NCI-H2227 (cell line): Measurements from ENCODE around the gene KRTAP10-1.
"Not testable (repeated sequence)": the region's sequence is repeated elsewhere in the genome, so short reads cannot be mapped to it uniquely, and the experiment has no call there.

Experiments
- DNase-seq: peaks from one replicate; lab custom pipeline; 2025; ENCODE audit not compliant: unreplicated experiment; lab: John Stamatoyannopoulos, UW

KRTAP10-1 gene

GRCh38 chr21:44539991-44540666, at the start of gene KRTAP10-1:
TSS of gene KRTAP10-1 (minus strand) at chr21:44540195. CDS start at chr21:44540150, 45 bp downstream.
- DNase-seq: no peak

GRCh38 chr21:44589094-44589493, 49.1 kb upstream of the KRTAP10-1 start:
- DNase-seq: no peak

- no peak for DNase-seq
These were observed 45.9 kb upstream of the KRTAP10-1 start for GRCh38 chr21:44585892-44586291.

GRCh38 chr21:44583800-44584147, 43.8 kb upstream of the KRTAP10-1 start:
- DNase-seq: peak; percentile 64

- peak; percentile 47 for DNase-seq
These were observed 43.2 kb upstream of the KRTAP10-1 start for GRCh38 chr21:44583089-44583799.

- DNase-seq: peak; percentile 79
These were observed 42.1 kb upstream of the KRTAP10-1 start for GRCh38 chr21:44582055-44582454.

- no peak for DNase-seq
These were observed 41.2 kb upstream of the KRTAP10-1 start for GRCh38 chr21:44581158-44581557.

- DNase-seq: peak; percentile 38
These were observed 40.3 kb upstream of the KRTAP10-1 start, which contains the start of gene KRTAP10-5 for GRCh38 chr21:44580231-44580821. TSS of gene KRTAP10-5 (minus strand) at chr21:44580604. CDS start at chr21:44580578, 26 bp downstream.

GRCh38 chr21:44579833-44580144, 39.8 kb upstream of the KRTAP10-1 start:
- DNase-seq: no peak

GRCh38 chr21:44579056-44579832, 39.2 kb upstream of the KRTAP10-1 start:
- no peak for DNase-seq

GRCh38 chr21:44578371-44579055, 38.5 kb upstream of the KRTAP10-1 start:
- no peak for DNase-seq

GRCh38 chr21:44576025-44576420, 36.0 kb upstream of the KRTAP10-1 start:
- DNase-seq: no peak

GRCh38 chr21:44575307-44576024, 35.5 kb upstream of the KRTAP10-1 start:
- no peak for DNase-seq

GRCh38 chr21:44574457-44575306, 34.7 kb upstream of the KRTAP10-1 start:
- DNase-seq: peak; percentile 61

GRCh38 chr21:44573630-44574456, 33.8 kb upstream of the KRTAP10-1 start, which contains the start of gene KRTAP10-4:
TSS of gene KRTAP10-4 (plus strand) at chr21:44573729. CDS start at chr21:44573759, 30 bp downstream.
- DNase-seq: not testable (repeated sequence)

- no peak for DNase-seq
These were observed 33.1 kb upstream of the KRTAP10-1 start for GRCh38 chr21:44572959-44573583.

- no peak for DNase-seq
These were observed 32.1 kb upstream of the KRTAP10-1 start for GRCh38 chr21:44571844-44572782.
